T-helper 2 cell treated with Interferon-gamma antibody and Interleukin-4, amounts not matched to agents 100 ng/mL and 5 ng/mL, for 36 hours (primary cell): ENCODE results near the gene RING1. TPM values are rescaled to one million over a fixed set of nuclear protein-coding genes. Genes with fewer than 3 reads are reported as not detected.

Experiments used
- intact Hi-C: fragments of 100-400 bp; cut with micrococcal nuclease; formaldehyde crosslinking; loops from one replicate; pipeline ENCODE4 v1.15.1; 2023
- total RNA-seq: library from RNA; stranded (reverse); gene quantifications from 2 replicates; pipeline ENCODE4 v1.2.3, GENCODE V29; 2022

The RING1 gene
- 41.2 and 41.6 TPM in 2 replicates for total RNA-seq

DNA sequence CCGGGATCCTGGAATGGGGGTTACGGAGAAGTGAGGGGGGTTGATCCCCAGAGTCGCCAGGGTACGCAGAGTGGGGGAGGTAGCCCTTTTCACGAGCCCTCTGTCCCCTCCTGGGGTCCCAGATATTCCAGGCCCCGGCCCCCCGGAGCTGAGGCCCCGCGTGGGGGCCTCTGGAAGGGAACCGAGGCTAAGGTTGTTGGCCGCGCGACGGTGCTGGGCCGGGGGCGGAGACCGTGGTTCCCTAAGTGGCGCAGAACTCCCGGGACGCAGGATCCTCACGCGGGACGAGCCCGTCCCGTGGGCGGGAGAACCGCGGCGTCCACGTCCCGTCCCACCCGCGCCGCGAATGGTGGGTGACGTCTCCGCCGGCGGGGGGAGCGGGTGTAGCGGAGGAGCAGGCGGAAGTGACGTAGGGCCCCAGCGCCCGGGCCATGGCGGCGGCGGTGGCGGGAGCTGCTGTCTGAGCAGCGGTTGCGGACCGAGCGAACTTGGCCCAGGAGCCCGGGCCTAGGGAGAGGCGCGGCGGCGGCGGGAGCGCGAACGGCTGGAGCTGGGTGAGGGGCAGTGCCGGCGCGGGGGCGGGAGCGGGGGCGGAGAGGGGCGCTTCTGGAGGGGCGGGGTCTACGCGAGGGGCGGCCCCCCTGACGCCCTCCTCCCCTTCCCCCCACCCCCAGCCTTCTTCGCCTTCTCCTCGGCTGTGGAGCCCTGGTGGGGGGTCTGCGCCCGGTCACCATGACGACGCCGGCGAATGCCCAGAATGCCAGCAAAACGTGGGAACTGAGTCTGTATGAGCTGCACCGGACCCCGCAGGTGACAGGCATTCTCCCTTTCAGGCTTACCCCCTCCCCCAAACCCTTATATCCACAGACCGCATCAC is at the start of gene RING1:
Gene RING1, plus strand, starts transcription at position 410 of the 877 bp plus-strand sequence. Its CDS starts 323 bp downstream, at position 733.
- intact Hi-C loops: loop anchor here (1.0 to 5.0 kb wide), 3 partner anchors 8 to 204 kb away; partner anchors contain the start of genes PHF1, RXRB and SLC39A7

- intact Hi-C loops: loop anchor here (5.0 kb wide), 1 partner anchor 33 kb away; no protein-coding TSS in a partner anchor
Measured at GRCh38 chr6:33160096-33160495, 48.2 kb upstream of the RING1 start.

GRCh38 chr6:33160728-33161344 is 47.5 kb upstream of the RING1 start:
- intact Hi-C loops: loop anchor here (1.0 to 5.0 kb wide), 3 partner anchors 34 to 87 kb away; no protein-coding TSS in a partner anchor

DNA sequence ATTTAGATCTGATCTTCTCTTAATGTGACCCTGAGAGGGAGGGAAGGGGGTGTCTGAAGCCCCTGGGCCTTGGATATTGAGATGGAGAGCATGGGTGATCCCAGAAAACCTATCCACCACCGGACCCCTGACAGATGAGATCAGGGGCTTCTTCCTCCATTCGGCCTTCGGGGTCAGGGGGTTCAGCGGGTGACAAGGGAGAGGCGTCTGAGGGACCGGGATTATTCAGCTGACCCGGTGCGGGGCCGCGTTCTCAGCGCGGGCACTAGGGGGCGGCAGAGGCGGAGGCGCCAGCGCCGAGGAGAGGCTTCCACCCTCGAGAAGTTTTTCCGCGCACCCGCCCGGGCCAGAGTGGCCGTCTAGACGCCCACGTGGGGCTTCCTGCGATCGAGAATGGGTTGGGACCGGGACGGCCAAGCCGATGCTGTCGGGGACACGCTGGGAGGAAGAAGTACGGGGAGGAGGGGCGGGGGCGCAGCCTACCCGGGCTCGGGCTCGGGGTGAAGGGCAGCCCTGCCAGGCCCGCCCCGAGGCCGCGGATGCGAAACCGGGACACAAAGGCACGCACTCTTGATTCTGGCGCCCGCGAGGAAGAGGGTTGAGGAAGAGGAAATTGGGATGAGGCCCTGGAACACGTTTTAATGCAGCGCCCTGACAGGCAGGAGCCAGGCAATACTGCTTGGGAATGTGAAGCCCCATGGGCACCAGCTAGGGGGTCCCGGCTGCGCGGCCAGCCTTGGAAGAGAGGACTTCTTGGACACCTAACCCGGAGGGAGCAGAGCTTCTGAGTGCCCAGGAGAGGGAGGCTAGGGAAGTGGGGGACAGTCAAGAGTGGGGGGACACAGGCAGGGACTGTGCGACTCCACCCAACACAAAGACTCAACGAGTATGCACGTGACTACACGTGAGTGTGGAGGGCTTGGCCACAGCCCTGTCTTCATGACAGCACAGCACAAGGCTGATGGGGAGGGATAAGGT is 46.7 kb upstream of the RING1 start:
- intact Hi-C loops: loop anchor here (1.0 to 5.0 kb wide), 3 partner anchors 34 to 87 kb away; no protein-coding TSS in a partner anchor

DNA sequence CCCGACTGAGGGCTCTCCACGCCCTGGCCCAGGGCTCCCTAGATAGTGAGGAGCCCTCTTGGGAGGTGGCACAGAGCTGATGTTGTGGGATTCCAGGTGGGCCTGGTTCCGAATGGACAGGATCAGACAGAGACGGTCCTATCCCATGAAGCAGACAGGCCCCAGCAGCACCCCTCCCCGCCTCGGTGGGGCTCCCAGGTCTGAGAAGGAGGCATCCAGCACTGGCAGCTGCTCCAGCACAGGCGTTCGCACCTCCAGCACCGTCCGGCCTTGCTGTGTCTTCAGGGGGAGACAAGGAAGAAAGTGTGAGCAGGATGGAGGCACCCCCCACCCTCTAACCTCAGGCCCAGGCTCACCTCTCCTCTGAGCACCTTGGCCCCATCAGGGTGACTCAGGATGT is 44.8 kb upstream of the RING1 start:
- intact Hi-C loops: loop anchor here (5.0 kb wide), 1 partner anchor 36 kb away; no protein-coding TSS in a partner anchor

DNA sequence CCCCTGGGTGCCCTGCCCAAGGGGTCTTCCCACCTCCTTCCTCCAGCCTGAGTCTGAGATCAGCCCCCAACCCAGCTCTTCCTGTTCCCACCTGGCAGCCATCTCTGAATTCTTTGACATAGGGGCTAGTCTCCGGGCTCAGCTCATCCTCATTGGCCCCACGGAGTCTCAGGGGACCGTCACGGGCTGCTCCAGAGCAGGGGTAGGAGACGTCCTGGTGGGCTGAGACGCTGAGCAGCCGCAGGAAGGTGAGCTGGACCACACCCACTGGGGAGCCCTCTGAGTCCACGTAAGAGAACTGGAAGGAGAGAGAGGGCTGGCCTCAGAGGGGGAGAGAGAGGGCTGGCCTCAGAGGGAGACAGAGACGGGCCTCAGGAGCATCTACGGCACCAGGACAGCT is 44.1 kb upstream of the RING1 start:
- intact Hi-C loops: loop anchor here (5.0 kb wide), 1 partner anchor 37 kb away; no protein-coding TSS in a partner anchor

DNA sequence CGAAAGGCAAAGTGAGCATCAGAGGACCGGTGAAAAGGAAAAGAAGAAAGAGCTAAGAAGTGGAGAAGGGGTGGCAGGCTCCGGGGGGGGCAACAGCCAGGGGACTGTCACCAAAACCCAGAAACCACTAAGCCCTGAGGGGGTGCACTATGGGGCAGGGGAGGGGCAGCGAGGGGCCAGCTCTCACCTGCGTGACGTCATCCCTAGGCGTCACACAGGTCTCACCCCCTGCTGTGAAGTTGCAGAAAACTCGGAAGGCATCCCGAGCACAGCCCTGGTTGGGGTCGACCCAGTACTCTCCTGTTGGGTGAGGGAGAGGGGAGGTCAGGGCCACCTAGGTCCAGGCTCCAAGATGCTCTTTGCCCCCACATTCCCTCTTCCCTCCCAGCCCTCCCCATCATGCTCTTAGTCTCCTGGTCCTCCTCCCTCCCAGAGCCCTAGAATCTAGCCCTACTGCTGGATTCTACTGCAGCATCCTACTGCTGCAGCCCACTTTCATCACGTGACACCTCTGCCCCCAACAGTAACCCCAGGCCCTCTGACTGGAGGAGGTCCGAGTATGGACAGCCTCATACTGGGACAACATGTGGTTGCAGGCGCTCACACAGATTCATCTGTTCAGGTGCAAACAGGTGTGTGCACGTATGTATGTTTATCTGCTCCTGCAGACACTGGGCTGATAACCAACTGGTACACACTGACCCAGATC is 43.5 kb upstream of the RING1 start:
- intact Hi-C loops: loop anchor here (5.0 kb wide), 1 partner anchor 38 kb away; no protein-coding TSS in a partner anchor

DNA sequence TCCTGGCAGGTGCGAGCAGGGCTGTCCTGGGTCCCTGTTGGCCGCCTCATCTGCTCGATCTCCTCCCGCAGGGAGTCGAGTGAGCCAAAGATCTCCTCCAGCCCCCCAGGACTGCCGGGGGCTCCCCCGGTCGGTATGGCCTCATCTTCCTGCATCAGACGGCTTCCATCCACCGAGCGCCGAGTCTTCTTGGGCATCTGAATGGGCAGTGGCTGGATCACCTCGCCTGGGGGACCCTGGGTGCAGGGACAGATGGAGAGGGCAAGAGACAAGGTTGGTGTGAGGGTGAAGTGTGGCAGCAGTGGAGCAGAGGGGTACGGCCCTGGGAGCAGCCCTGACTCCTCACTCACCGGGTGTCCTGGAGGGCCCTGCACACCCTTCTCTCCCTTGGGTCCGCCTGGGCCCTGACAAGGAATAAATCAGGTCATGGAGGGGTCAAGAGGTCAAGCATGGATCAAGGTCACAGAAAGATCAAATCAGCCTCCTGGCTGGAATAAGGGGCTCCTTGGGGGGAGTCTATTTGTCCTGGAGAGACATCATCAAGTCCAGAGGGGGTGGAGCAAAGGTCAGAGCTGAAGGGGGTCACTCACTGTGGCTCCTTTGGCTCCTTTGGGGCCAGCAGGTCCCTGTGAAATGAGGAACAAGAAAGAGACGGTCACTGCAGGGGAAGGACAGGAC is 42.6 kb upstream of the RING1 start:
- intact Hi-C loops: no loop called here

DNA sequence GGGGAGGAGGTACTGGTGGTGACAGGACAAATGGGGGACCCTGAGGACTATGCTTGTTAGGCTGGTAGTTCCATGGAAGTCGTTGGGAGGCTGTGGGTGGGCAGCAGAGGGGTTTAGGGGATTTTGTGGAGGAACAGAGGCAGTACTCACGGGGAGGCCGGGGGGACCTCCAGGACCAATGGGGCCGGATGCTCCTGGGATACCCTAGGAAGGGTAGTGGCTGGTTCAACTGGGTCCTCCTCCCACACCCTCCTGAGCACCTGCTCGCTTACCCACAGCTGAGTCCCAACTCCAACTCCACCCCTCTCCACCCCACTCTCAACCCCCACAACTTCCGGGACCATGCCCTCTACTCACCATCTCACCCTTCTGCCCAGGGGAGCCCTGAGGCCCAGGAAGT is 41.9 kb upstream of the RING1 start:
- intact Hi-C loops: no loop called here

- intact Hi-C loops: no loop called here
Measured at GRCh38 chr6:33166811-33167210, 41.5 kb upstream of the RING1 start.

DNA sequence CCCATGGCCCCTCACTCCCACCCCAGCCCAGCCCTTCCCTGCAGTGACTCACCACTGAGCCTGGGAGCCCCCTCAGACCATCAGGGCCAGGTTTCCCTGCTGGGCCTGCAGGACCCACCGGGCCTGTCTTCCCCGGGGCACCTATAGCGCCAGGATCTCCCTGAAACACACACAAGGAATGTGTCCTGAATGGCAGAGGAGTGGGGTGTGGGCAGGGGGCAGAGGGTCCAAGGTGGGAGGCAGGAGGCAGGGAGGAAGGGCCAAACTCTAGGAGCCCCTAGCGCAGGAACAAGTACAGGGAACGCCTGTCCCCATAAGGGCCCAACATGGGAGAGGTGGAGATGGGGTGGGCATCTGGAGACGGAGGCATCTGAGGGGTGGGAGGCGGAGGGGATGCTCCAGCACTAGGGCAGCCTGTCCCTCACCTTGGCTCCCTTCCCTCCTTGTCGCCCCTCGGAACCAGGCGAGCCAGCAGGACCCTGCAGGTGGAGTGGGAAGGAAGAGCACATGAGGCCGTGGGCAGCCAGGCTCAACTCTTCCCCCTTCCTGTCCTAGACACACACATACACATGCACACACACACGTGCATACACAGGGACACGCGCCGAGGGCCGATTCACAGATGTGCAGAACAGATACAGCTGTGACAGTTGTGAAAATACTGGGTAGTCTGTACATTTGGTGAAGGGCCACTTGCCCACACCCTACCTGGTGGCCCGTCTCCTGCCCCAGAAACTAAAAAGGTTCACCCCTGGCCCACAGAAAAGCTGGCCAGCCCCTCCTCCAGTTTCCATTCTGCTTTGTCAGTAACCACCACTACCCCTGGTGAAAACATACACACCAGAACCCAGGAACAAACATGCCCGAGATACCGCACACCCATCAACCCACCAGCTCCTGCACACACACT is 40.7 kb upstream of the RING1 start:
- intact Hi-C loops: no loop called here

- intact Hi-C loops: no loop called here
Measured at GRCh38 chr6:33168284-33168601, 40.1 kb upstream of the RING1 start.

- intact Hi-C loops: no loop called here
Measured at GRCh38 chr6:33168639-33169038, 39.7 kb upstream of the RING1 start.

DNA sequence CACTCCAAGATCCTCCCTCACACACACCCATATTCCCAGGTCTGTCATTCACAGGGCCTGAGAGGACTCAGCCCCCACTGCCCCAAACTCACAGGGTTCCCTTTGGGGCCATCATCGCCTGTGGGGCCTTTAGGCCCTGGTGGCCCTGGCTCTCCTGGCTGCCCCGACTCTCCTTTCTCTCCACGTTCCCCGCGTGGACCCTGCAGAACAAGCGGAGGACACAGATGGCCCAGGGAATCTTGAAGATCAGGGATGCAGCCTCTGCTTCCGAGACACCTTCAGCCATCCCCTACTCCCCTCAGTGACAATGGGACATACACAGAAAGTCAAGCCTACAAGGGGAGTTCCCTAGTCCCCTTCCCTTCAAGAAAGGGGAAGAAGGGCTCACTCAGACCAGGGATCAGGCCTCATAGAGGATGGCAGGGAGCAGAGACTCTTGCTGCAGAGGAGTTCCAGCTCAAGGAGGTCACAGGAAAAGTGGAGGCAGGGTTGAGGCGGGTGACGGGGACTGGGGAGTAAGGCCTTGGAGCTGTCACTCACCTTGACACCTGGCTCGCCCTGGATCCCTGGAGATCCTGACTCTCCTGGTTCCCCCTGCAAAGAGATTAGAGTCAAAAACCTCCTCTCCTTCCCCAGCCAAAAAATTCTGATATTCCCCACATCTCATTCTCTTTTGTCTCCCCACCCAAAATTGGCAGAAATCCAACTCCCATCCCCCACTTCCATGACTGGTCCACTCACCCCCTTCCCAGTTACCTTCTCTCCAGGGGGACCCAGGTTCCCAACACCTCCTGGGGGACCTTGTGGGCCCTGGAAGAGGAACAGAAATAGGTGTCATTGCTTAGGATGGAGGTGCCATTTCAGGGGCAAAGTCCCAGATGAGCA is 38.8 kb upstream of the RING1 start:
- intact Hi-C loops: no loop called here

- intact Hi-C loops: no loop called here
Measured at GRCh38 chr6:33170176-33171015, 37.9 kb upstream of the RING1 start.

DNA sequence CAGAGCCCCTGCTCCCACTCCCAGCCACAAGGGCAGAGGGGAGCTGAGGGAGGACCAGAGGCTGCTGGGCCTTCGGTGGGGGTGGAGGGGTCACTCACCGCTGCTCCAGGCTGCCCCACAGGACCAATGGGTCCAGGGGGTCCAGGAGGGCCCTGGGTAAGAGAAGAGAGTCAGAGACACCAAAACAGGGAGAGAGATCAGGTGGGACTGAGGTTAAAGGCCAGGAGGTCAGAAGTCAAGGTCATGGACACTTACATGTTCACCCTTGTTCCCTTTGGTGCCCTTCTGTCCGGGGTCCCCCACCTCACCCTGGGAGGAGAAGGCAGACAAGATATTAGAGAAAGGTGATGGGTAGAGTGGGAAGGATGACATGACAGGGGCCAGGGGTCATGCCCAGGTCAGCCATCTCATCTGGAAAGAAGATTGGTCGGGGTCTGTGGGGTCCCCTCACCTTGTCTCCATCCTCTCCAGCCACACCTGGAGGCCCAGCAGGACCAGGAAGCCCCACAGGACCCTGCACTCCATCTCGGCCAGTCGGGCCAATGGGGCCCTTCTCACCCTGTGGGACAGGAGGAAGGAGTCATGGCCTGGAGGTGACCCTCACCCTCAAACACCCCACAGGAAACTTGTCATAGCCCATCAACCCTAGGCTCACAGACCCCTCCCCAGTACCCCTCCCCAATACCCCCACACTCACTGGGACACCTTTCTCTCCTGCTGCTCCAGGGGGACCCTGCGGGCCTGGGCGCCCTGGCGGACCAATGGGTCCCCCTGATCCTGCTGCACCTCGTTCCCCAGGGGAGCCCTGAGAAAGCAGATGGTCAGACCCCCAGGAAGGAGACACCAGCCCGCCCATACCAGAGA is 37.1 kb upstream of the RING1 start:
- intact Hi-C loops: no loop called here
